Neural cell (in vitro differentiated cells): ENCODE measurements around the gene S1PR3. TPM values are rescaled to one million over a fixed set of nuclear protein-coding genes. Genes with fewer than 3 reads are reported as not detected.
"Not testable (repeated sequence)": the region's sequence is repeated elsewhere in the genome, so short reads cannot be mapped to it uniquely, and the experiment has no call there.

Experiments used
- H2AFZ ChIP-seq: fragments of 200-600, 300-800 bp; sonication (generic), shearing (Covaris generic); 2 replicates; pipeline ENCODE4 v1.6.0; 2014; ENCODE audit warnings: low read depth, mild to moderate bottlenecking, antibody characterized with exemption, low read length, moderate library complexity
- H3F3A ChIP-seq: fragments of 200-600 bp; shearing (Covaris generic); 2 replicates; pipeline ENCODE4 v1.6.1; 2016; ENCODE audit warnings: mild to moderate bottlenecking, moderate library complexity, mixed read lengths, antibody characterized with exemption, low read length; ENCODE audit not compliant: insufficient read depth, poor library complexity, severe bottlenecking
- H3K27ac ChIP-seq: fragments of 200-600, 300-800 bp; sonication (generic), shearing (Covaris generic); 2 replicates; pipeline ENCODE4 v1.5.1; 2014; ENCODE audit warnings: mild to moderate bottlenecking, low read length, moderate library complexity
- H3K27me3 ChIP-seq: fragments of 300-800, 200-600 bp; sonication (generic), shearing (Covaris generic); 2 replicates; pipeline ENCODE4 v1.6.0; 2014; ENCODE audit warnings: mild to moderate bottlenecking, low read depth, low read length, moderate library complexity; ENCODE audit not compliant: insufficient read depth
- H3K36me3 ChIP-seq: fragments of 300-800, 200-600 bp; sonication (generic), shearing (Covaris generic); 2 replicates; pipeline ENCODE4 v1.5.1; 2014; ENCODE audit warnings: mild to moderate bottlenecking, antibody characterized with exemption, low read length, moderate library complexity; ENCODE audit not compliant: insufficient read depth
- H3K4me2 ChIP-seq: fragments of 300-800, 200-600 bp; sonication (generic), shearing (Covaris generic); 2 replicates; pipeline ENCODE4 v1.6.0; 2014; ENCODE audit warnings: mild to moderate bottlenecking, low read length
- H3K4me3 ChIP-seq: fragments of 300-800, 200-600 bp; sonication (generic), shearing (Covaris generic); 2 replicates; pipeline ENCODE4 v1.5.1; 2014; ENCODE audit warnings: mild to moderate bottlenecking, low read length, moderate library complexity
- H3K79me2 ChIP-seq: fragments of 200-600 bp; shearing (Covaris generic); replicated peaks from 2 replicates; pipeline ENCODE4 v1.6.0; 2014; ENCODE audit warnings: mild to moderate bottlenecking, low read length, moderate library complexity; ENCODE audit not compliant: insufficient read depth
- H3K9ac ChIP-seq: fragments of 300-800, 200-600 bp; sonication (generic), shearing (Covaris generic); 2 replicates; pipeline ENCODE4 v1.6.1; 2016; ENCODE audit warnings: mild to moderate bottlenecking, low read length, mixed read lengths
- H3K9me2 ChIP-seq: fragments of 200-600 bp; shearing (Covaris generic); 2 replicates; pipeline ENCODE4 v1.6.1; 2016; ENCODE audit warnings: mild to moderate bottlenecking, low read length, mixed read lengths; ENCODE audit not compliant: insufficient read depth
- H3K9me3 ChIP-seq: fragments of 200-600, 300-800 bp; sonication (generic), shearing (Covaris generic); 2 replicates; pipeline ENCODE4 v1.6.1; 2016; ENCODE audit warnings: mild to moderate bottlenecking, mixed run types, low read length, moderate library complexity, mixed read lengths
- H4K20me1 ChIP-seq: fragments of 200-600 bp; shearing (Covaris generic); 2 replicates; pipeline ENCODE4 v1.6.1; 2016; ENCODE audit warnings: mild to moderate bottlenecking, mixed run types; ENCODE audit not compliant: insufficient read depth
- CTCF ChIP-seq: fragments of 450-650 bp; IDR thresholded peaks from 2 replicates; pipeline ENCODE4 v1.5.1; 2014; ENCODE audit warnings: antibody characterized with exemption, mild to moderate bottlenecking, moderate library complexity; ENCODE audit not compliant: poor library complexity, severe bottlenecking
- EP300 ChIP-seq: fragments of 450-650 bp; conservative IDR thresholded peaks from 2 replicates; pipeline ENCODE4 v1.6.1; 2014; ENCODE audit warnings: antibody characterized with exemption, mild to moderate bottlenecking, moderate library complexity; ENCODE audit not compliant: poor library complexity, severe bottlenecking
- EZH2 ChIP-seq: fragments of 200-600, 300-800 bp; shearing (Covaris generic), sonication (generic); IDR thresholded peaks from 2 replicates; pipeline ENCODE4 v1.6.1; 2014; ENCODE audit warnings: antibody characterized with exemption, low read length, borderline replicate concordance, mild to moderate bottlenecking; ENCODE audit not compliant: insufficient read depth, poor library complexity, severe bottlenecking
- MXI1 ChIP-seq: fragments of 450-650 bp; conservative IDR thresholded peaks from 2 replicates; pipeline ENCODE4 v1.6.1; 2014; ENCODE audit warnings: antibody characterized with exemption, mild to moderate bottlenecking; ENCODE audit not compliant: poor library complexity, severe bottlenecking
- POLR2AphosphoS5 ChIP-seq: IDR thresholded peaks from 2 replicates; pipeline ENCODE4 v1.6.1; 2012
- RAD21 ChIP-seq: fragments of 450-650 bp; conservative IDR thresholded peaks from 2 replicates; pipeline ENCODE4 v1.6.1; 2014; ENCODE audit warnings: antibody characterized with exemption, mild to moderate bottlenecking, moderate library complexity
- REST ChIP-seq: IDR thresholded peaks from 2 replicates; pipeline ENCODE4 v1.6.1; 2012; ENCODE audit warnings: borderline replicate concordance
- SMC3 ChIP-seq: fragments of 450-650 bp; conservative IDR thresholded peaks from 2 replicates; pipeline ENCODE4 v1.6.1; 2014; ENCODE audit warnings: antibody characterized with exemption, mild to moderate bottlenecking, moderate library complexity; ENCODE audit not compliant: poor library complexity
- TAF1 ChIP-seq: IDR thresholded peaks from 2 replicates; pipeline ENCODE4 v1.6.1; 2012; ENCODE audit warnings: low read depth
- polyA minus RNA-seq: library from RNA; depleted of rRNA, polyadenylated mRNA; stranded (reverse); fragments of >200 nt; gene quantifications from 2 replicates; pipeline ENCODE4 v1.2.3, GENCODE V29; 2014
- polyA plus RNA-seq: library from polyadenylated mRNA; depleted of rRNA; stranded (reverse); fragments of >200 nt; gene quantifications from 2 replicates; pipeline ENCODE4 v1.2.3, GENCODE V29; 2014

The S1PR3 gene
- polyA plus RNA-seq (0.12 and 0.22 TPM in 2 replicates), polyA minus RNA-seq (0.35 TPM in 1 of 2 replicates, not detected in the other)

GRCh38 chr9:88991066-88992034, at the start of gene S1PR3:
Gene S1PR3 (plus strand): TSS chr9:88991468. CDS start chr9:89001201, 9,733 bp downstream.
- H3K27ac ChIP-seq: no peak within 1 kb of the TSS
- H3K9me2 ChIP-seq: no peaks in the 10 kb centered on the region
- TF ChIP-seq SMC3: peak; percentile 47
- TF ChIP-seq TAF1: no peak
- no peak for TF ChIP-seq EZH2
- peak; percentile 18 for TF ChIP-seq CTCF
- no peak for TF ChIP-seq MXI1
- TF ChIP-seq POLR2AphosphoS5: peak; percentile 42
- TF ChIP-seq REST: no peak
- TF ChIP-seq EP300: no peak
- peak; percentile 39 for TF ChIP-seq RAD21
- H3K79me2 ChIP-seq: no peaks in the 10 kb centered on the region
- no peaks in the 10 kb centered on the region for H3K9me3 ChIP-seq
- no peaks in the 10 kb centered on the region for H4K20me1 ChIP-seq
- peak within 1 kb of the TSS; percentile 25 for H3K9ac ChIP-seq
- peak within 1 kb of the TSS; percentile 72 for H3K4me3 ChIP-seq
- H3K27me3 ChIP-seq: peaks cover 48% of the 10 kb centered on the region
- no peak within 1 kb of the TSS for H3K4me2 ChIP-seq
- no peaks in the 10 kb centered on the region for H3F3A ChIP-seq
- peak within 1 kb of the TSS; percentile 3 for H2AFZ ChIP-seq
- H3K36me3 ChIP-seq: no peaks in the 10 kb centered on the region

- not testable (repeated sequence) for H3K36me3 ChIP-seq, H3K79me2 ChIP-seq, H4K20me1 ChIP-seq, H3K4me3 ChIP-seq, H3F3A ChIP-seq, H3K27ac ChIP-seq, H3K9ac ChIP-seq, H3K9me3 ChIP-seq, H2AFZ ChIP-seq, H3K9me2 ChIP-seq, H3K4me2 ChIP-seq, H3K27me3 ChIP-seq
Measured at GRCh38 chr9:88941586-88941985, 49.7 kb upstream of the S1PR3 start.
